Left renal pelvis (tissue), 4 donors: ENCODE results near the gene ZNF804B. TPM values are rescaled to one million over a fixed set of nuclear protein-coding genes. Genes with fewer than 3 reads are reported as not detected.

Experiments used
- polyA plus RNA-seq, 4 donors: library from polyadenylated mRNA; unstranded; fragments of 120-200 nt; gene quantifications; one replicate each; pipeline ENCODE4 v1.2.1, GENCODE V29; 2013; ENCODE audit not compliant: insufficient read length in 4 of 4

ZNF804B gene
- polyA plus RNA-seq, 4 donors: 0.13 to 0.64 (median 0.24) TPM

Other genes starting within 250 kb of the ZNF804B start
- gene TEX47, start 36.0 kb downstream of the ZNF804B start, polyA plus RNA-seq: not detected